GM21447 (cell line): Measurements from ENCODE around the gene ZYG11A.
"Not testable (repeated sequence)": the region's sequence is repeated elsewhere in the genome, so short reads cannot be mapped to it uniquely, and the experiment has no call there.

Experiments used
- ATAC-seq: cut with Tn5 transposase; IDR thresholded peaks from one replicate; pipeline ENCODE4 v1.9.1; 2021; ENCODE audit not compliant: unreplicated experiment

Gene ZYG11A

GRCh38 chr1:52842643-52843310 lies at the start of gene ZYG11A:
Gene ZYG11A (plus strand): TSS chr1:52842760. CDS start chr1:52842884, 124 bp downstream.
- peak; percentile 79 for ATAC-seq

- ATAC-seq: not testable (repeated sequence)
These were observed 48.8 kb upstream of the ZYG11A start for GRCh38 chr1:52793717-52794116.

GRCh38 chr1:52795464-52795863 lies 47.1 kb upstream of the ZYG11A start:
- ATAC-seq: no peak

- ATAC-seq: no peak
These were observed 44.2 kb upstream of the ZYG11A start for GRCh38 chr1:52798331-52798730.

- no peak for ATAC-seq
These were observed 41.5 kb upstream of the ZYG11A start for GRCh38 chr1:52801011-52801410.

- not testable (repeated sequence) for ATAC-seq
These were observed 38.5 kb upstream of the ZYG11A start for GRCh38 chr1:52804083-52804482.

- no peak for ATAC-seq
These were observed 28.1 kb upstream of the ZYG11A start for GRCh38 chr1:52814465-52814864.

- not testable (repeated sequence) for ATAC-seq
These were observed 21.7 kb upstream of the ZYG11A start for GRCh38 chr1:52820830-52821229.

- ATAC-seq: no peak
These were observed 16.7 kb upstream of the ZYG11A start for GRCh38 chr1:52825868-52826267.

- no peak for ATAC-seq
These were observed 7.8 kb upstream of the ZYG11A start for GRCh38 chr1:52834798-52835197.

GRCh38 chr1:52836035-52836434 lies 6.5 kb upstream of the ZYG11A start:
- ATAC-seq: no peak

- not testable (repeated sequence) for ATAC-seq
These were observed 3.4 kb upstream of the ZYG11A start for GRCh38 chr1:52839175-52839574.

GRCh38 chr1:52845119-52845518 lies 2.6 kb downstream of the ZYG11A start:
- ATAC-seq: not testable (repeated sequence)

GRCh38 chr1:52848423-52848822 lies 5.9 kb downstream of the ZYG11A start:
- no peak for ATAC-seq

- no peak for ATAC-seq
These were observed 8.4 kb downstream of the ZYG11A start for GRCh38 chr1:52850951-52851350.

GRCh38 chr1:52852854-52853253 lies 10.3 kb downstream of the ZYG11A start:
- no peak for ATAC-seq

- no peak for ATAC-seq
These were observed 13.0 kb downstream of the ZYG11A start for GRCh38 chr1:52855584-52855983.

- ATAC-seq: no peak
These were observed 13.5 kb downstream of the ZYG11A start for GRCh38 chr1:52856026-52856425.

- ATAC-seq: no peak
These were observed 14.9 kb downstream of the ZYG11A start for GRCh38 chr1:52857443-52857842.

- ATAC-seq: no peak
These were observed 20.3 kb downstream of the ZYG11A start for GRCh38 chr1:52862666-52863458.

- peak; percentile 91 for ATAC-seq
These were observed 24.7 kb downstream of the ZYG11A start for GRCh38 chr1:52867087-52867863.

- not testable (repeated sequence) for ATAC-seq
These were observed 27.2 kb downstream of the ZYG11A start for GRCh38 chr1:52869727-52870126.
